ENCODE data around the gene NACAD.

Gene NACAD

GRCh38 chr7:45112648-45113047, 23.9 kb upstream of the NACAD start:
- no peak for DNase-seq

- peak; percentile 95 for DNase-seq
Observed at GRCh38 chr7:45111298-45112223, 22.8 kb upstream of the NACAD start, which contains the start of gene TBRG4. TSS of gene TBRG4 (minus strand) at chr7:45111697. CDS start at chr7:45109237, 2,460 bp downstream.

GRCh38 chr7:45108863-45109262, 20.1 kb upstream of the NACAD start:
- DNase-seq, result no peak

GRCh38 chr7:45107356-45107755, 18.6 kb upstream of the NACAD start:
- DNase-seq, result no peak

GRCh38 chr7:45106820-45107219, 18.1 kb upstream of the NACAD start:
- DNase-seq, result no peak

- DNase-seq, result no peak
Observed at GRCh38 chr7:45105588-45106188, 16.9 kb upstream of the NACAD start.

GRCh38 chr7:45104844-45105587, 16.2 kb upstream of the NACAD start:
- DNase-seq, result no peak

GRCh38 chr7:45103958-45104843, 15.4 kb upstream of the NACAD start:
- no peak for DNase-seq

GRCh38 chr7:45102785-45103712, 14.3 kb upstream of the NACAD start:
- DNase-seq, result no peak

- DNase-seq, result no peak
Observed at GRCh38 chr7:45101748-45102147, 13.0 kb upstream of the NACAD start.

- no peak for DNase-seq
Observed at GRCh38 chr7:45100761-45101480, 12.2 kb upstream of the NACAD start.

GRCh38 chr7:45099891-45100760, 11.4 kb upstream of the NACAD start:
- DNase-seq, result no peak

- DNase-seq, result no peak
Observed at GRCh38 chr7:45098983-45099839, 10.4 kb upstream of the NACAD start.

GRCh38 chr7:45092931-45093235, 4.1 kb upstream of the NACAD start:
- no peak for DNase-seq

GRCh38 chr7:45092100-45092930, 3.5 kb upstream of the NACAD start:
- no peak for DNase-seq

- peak; percentile 56 for DNase-seq
Observed at GRCh38 chr7:45089341-45089891, 647 bp upstream of the NACAD start.

GRCh38 chr7:45088146-45088701, 545 bp downstream of the NACAD start:
- no peak for DNase-seq

Measured in CD4-positive, alpha-beta T cell treated with Interleukin-17A for 4 hours (primary cell).